T-helper 2 cell (primary cell): ENCODE data around the gene NFILZ.

ENCODE experiments used
- DNase-seq, 5 experiments: peaks; one replicate each; pipeline versions ENCODE4 v3.0.0 to v3.0.0-alpha.2; 2012 to 2022

NFILZ gene

GRCh38 chr19:8642561-8642960 is 12.1 kb downstream of the NFILZ start:
- DNase-seq: no peak

GRCh38 chr19:8643860-8644653 is 13.6 kb downstream of the NFILZ start:
- no peak for DNase-seq

- DNase-seq: no peak
These were observed 17.8 kb downstream of the NFILZ start for GRCh38 chr19:8648240-8648639.

- DNase-seq: peak; percentile 38 to 68 (median 53)
These were observed 24.3 kb downstream of the NFILZ start for GRCh38 chr19:8654591-8655339.

GRCh38 chr19:8655340-8655709 is 24.9 kb downstream of the NFILZ start:
- peak in 3 of 5 experiments; percentile 18 to 43 (median 33) for DNase-seq

GRCh38 chr19:8657869-8658268 is 27.4 kb downstream of the NFILZ start:
- DNase-seq: no peak

- no peak for DNase-seq
These were observed 29.5 kb downstream of the NFILZ start for GRCh38 chr19:8659905-8660304.

GRCh38 chr19:8662263-8662662 is 31.8 kb downstream of the NFILZ start:
- no peak for DNase-seq

GRCh38 chr19:8663920-8664670 is 33.7 kb downstream of the NFILZ start:
- peak in 3 of 5 experiments; percentile 17 to 81 (median 17) for DNase-seq

- DNase-seq: no peak
These were observed 34.2 kb downstream of the NFILZ start for GRCh38 chr19:8664671-8665057.

- DNase-seq: peak in 1 of 5 experiments; percentile 12
These were observed 35.2 kb downstream of the NFILZ start for GRCh38 chr19:8665468-8666213.

GRCh38 chr19:8666814-8667405 is 36.5 kb downstream of the NFILZ start:
- no peak for DNase-seq

- no peak for DNase-seq
These were observed 43.0 kb downstream of the NFILZ start for GRCh38 chr19:8673276-8673891.

- DNase-seq: no peak
These were observed 44.6 kb downstream of the NFILZ start for GRCh38 chr19:8675066-8675465.

GRCh38 chr19:8678244-8678807 is 47.9 kb downstream of the NFILZ start:
- no peak for DNase-seq
